HG03066 (cell line): Measurements from ENCODE around the gene ALG3.
A peak's percentile ranks its signal among the peaks of the same experiment; 100 is the strongest.

Experiments
- ATAC-seq: cut with Tn5 transposase; IDR thresholded peaks from one replicate; pipeline ENCODE4 v1.9.1; 2021; ENCODE audit warnings: low read depth; ENCODE audit not compliant: unreplicated experiment

The ALG3 gene

DNA sequence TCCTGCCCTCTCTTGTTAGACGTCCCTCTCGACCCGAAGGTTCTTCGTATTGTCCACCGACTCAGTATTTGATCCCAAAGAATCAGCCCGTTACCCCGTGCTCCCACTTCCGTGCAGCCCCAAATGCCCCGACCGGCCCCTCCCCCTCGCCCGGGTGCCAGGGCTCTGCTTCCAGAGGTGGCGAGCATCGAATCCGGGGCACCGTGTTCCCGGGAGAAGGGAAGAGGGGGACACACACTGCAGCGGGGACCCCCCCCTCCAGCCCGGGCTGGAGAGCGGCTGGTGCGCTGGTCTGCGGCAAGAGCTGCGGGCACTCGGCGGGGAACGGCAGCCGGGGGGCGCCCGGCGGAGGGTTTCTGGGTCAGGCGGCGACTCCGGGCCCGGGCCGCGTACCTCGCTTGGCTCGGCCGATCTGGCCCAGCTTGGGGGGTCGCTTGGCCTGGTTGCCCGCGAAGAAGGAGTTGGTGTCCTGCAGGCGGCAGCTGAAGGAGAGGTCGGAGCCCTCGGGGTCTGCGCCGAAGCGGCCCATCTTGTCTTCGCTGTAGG is 12.0 kb upstream of the ALG3 start:
- no peak for ATAC-seq

DNA sequence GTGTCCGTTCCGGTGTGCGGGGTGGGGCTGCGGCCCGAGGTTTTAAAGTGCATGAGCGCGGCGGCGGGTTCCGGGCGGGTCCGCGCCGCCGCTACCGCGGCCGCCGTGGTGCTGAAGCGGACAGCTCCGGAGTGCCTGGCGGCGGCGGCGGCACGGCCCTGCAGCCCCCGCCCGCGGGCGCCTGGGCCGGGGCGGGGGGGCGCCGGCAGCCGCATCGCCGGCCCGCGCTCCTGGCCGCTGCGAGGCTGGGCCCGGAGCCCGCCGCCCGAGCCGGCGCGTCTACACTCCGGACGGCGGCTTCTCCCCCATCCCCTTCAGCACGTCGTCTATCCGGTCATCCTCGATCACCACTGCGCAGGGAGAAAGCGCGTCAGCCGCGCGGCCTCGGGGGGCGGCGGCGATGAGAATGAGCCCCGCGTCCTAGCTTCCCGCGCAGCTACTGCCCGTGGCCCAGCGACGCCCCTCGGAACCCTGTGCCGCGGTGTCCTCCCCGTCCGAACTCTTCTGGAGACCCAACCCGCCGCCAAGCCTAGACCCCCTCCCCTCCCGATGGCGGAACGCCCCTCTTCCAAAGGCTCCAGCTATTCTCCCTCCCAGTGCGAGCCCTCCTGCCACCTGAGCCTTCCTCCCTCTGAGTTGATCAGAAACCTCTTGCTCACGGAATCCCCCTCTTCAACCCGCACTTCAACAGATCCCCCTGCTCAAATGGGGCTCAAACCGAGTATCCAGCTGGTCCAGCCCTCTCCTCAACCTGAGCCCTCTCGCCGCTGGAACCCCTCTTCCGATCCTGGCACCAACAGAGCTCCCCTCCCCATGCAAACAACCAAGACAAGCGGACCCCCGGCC is 11.3 kb upstream of the ALG3 start:
- no peak for ATAC-seq

DNA sequence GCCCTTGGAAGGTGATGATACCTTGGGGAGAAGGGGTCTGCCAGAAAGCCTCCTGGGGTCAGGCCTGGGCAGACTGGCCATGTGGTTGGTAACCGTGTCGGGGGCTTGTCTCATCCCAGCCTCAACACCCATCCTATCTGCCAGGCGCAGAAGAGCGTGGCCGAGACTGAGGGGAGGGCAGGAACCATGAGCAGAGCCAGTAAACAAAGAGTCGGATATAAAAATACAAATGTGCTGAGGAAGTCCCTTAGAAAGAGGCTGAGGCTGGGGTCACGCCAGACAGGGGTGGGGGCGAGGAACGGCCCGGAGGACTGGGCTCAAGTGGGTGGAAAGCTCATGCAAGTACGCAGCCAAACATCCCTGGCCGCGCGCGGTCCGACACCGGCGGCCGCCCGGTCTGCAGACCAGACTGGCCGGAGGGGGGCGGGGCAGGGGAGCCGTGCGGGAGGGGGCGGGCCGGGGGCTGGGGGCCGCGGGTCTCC is 10.7 kb upstream of the ALG3 start:
- no peak for ATAC-seq

DNA sequence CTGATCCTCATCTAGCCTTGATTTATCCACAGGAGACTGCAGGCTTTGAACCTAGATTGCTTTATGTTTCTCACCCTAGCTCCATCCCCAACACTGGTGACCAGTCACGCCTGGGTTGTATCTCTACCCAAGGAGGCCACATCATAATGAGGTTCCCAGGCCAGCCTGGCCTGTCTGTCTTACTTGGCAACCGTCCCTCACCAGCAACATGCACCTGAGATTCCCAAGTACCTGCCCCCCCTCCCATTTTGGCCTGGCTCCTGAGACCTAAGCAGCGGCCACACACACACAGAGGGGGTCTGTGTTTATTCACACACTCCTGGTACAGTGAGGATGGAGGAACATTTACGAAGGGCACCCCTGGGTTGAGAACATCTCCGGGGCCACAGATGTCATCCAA is 10.2 kb upstream of the ALG3 start:
- ATAC-seq = no peak

DNA sequence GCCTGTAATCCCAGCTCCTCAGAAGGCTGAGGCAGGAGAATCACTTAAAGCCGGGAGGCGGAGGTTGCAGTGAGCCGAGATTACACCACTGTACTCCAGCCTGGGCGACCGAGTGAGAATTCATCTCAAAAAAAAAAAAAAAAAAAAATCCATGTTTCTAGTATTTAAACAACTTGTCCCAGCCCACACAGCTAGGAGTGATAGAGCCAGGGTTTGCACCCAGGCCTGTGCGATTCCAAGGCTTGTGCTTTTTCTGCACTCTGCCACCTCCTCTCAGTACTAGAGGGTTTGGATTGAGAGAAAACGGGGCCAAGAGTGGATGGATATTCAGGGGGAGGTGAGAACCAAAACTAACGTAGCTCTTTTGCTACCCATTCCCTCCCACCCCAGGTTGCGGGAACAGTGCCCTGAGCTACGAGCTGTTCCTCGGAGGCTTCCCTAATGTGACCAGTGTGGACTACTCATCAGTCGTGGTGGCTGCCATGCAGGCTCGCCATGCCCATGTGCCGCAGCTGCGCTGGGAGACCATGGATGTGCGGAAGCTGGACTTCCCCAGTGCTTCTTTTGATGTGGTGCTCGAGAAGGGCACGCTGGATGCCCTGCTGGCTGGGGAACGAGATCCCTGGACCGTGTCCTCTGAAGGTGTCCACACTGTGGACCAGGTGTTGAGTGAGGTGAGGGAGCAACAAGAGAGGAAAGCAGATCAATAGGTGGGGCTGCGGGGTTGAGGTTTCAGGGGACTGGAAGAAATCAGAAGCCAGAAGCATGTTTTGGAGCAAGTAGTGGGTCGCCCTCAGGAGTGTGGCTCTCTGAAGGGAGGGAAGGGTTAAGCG is 8.5 kb upstream of the ALG3 start:
- ATAC-seq = no peak

DNA sequence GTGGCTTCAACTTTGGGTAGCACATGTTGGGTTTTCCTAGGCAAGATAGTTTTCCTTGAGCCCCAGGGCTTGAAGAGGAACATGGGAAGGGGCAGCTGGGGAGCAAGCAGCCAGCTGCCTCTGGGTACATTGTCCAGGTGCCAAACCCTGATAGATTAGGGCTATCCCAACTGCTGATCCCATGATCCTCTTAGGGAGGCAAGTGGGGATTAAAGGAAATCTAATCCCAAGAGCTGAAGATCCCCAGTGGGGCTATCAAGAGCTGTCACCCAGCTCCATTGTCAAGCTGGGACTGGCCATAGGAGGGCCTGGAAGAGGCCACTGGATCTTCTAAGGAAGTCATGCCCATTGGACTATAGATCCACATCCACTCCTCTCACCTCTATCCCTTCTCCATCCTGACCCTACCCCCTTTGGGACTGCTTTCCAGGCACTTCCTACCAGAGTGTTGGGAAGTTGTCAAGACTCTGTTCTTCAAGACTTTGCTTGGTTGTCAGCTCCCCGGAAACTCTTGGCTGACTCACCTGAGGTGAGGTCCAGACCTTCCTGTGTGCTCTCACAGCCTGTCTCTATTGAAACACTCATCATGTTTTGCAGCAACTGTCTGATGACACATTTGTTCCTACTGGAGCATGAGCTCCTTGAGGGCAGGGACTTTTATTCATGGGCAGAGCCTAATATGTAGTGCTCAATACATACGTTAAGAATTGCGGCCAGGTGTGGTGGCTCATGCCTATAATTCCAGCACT is 6.7 kb upstream of the ALG3 start:
- no peak for ATAC-seq

DNA sequence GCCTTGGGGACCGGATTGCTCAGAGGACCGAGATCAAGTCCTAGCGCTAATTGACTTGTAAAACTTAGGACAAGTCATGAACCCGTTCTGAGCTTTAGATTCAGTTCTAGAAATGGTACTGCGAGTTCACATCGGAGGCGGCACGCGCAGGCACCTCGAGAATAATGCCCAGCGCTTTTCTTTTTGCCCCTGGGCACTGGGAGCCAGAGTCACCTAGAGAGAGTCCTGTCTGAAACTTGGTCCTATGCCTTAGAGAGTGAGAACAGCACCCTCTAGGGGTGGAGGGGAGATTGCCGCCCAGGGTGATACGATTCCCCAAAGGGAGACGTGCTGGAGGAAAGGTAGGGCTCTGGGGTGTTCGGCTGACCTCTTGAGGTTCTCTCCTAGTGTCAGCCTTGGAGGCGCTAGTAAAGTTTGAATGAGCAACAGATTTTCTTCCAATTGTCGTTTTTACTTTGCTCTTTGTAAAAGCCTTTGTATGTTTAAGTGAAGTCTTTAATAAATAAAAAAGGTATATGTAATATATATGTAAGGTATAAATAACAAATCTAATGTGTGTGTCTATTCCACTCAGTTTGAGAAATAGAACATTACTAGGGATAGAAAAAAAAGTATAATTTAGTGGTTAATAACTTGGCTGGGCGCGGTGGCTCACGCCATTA is 1.5 kb upstream of the ALG3 start:
- peak; percentile 61 for ATAC-seq

DNA sequence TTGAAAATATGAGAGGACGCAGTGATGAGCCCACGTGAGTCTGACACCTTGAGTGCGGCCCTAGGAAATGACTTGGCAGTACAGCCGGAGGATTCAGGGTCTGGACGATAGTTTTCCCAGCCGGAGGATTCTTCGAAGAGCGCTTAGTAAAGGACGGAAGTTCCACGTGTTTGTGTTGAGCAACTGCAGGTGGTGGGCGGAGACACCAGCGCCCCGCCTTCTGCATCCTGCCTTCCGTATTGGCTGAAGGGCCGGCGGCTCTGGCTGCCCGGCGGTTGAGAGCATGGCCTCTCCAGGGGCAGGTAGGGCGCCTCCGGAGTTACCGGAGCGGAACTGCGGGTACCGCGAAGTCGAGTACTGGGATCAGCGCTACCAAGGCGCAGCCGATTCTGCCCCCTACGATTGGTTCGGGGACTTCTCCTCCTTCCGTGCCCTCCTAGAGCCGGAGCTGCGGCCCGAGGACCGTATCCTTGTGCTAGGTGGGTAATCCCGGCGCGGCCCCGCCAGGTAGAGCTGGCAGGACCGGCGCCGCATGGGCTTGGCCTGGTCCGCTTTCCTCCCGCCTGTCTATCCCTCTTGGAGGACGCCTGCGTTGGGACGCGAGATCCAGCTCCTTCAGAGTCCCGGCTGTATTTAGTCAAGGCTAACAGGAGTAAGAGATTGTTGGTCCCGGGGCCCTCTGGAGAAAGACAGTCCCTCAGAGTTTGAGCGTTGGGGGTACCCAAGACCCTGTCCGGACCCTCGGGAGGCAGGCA is 827 bp upstream of the ALG3 start, which contains the start of gene EEF1AKMT4:
Gene EEF1AKMT4, plus strand, starts transcription at position 261 of the 755 bp plus-strand sequence. Its CDS starts 23 bp downstream, at position 284.
- peak; percentile 89 for ATAC-seq

DNA sequence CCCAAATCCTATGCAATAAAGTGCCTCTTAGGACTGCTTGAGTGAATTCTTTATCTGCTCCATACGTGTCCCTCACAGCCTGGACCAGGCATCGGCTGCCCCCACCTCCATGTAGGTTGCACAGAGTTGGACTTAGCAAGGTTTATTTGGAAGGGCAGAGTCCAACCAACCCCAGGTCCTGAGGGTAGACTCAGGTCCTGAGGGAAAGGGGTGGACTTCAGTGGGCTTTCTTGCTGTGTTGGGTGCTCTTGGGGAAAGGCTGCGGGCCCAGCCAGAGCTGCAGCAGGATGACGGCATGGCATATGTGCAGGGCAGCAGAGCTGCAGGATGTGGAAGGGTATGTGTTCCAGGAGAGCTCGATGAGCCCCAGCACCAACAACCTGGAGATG is 6.5 kb downstream of the ALG3 start:
- no peak for ATAC-seq

DNA sequence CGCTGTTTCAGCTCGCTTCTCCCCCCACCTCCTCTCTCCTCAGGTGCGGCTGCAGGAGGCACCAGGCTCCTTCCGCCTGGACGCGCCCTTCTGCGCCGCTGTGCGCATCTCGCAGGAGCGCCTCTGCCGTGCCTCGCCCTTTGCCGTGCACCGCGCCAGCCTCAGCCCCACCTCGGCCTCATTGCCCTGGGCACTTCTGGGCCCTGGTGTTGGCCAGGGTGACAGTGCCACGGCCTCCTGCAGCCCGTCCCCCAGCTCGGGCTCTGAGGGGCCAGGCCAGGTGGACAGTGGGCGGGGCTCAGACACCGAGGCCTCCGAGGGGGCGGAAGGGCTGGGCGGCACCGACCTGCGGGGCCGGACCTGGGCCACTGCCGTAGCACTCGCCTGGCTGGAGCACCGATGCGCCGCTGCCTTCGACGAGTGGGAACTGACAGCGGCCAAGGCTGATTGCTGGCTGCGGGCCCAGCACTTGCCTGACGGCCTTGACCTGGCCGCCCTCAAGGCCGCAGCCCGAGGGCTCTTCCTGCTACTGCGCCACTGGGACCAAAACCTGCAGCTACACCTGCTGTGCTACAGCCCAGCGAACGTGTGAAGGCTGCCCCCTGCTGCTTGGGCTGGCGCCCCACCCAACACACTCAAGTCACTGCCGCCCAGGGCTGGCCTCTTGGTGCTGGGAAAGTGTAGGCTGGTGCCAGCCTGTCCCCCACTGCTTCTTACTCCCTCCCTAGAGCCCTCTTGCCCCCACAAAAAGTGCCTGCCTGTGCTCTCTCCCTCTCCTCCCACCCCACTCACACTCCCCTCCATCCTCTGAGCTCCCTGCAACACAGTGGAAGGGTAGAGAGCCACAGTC is 7.1 kb downstream of the ALG3 start:
- ATAC-seq = no peak

DNA sequence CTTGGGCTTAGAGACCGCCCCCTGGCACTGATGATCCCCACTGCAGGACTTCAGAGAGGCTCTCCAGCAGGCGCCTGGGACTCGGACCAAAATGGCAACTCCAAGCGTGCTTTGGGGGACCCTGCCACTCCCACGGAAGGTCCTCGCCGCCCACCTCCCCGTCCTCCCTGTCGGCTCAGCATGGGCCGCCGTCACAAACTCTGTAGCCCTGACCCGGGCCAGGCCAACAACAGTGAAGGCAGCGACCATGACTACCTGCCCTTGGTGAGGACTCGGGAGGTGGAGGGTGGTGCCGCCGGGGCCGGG is 7.7 kb downstream of the ALG3 start:
- no peak for ATAC-seq

DNA sequence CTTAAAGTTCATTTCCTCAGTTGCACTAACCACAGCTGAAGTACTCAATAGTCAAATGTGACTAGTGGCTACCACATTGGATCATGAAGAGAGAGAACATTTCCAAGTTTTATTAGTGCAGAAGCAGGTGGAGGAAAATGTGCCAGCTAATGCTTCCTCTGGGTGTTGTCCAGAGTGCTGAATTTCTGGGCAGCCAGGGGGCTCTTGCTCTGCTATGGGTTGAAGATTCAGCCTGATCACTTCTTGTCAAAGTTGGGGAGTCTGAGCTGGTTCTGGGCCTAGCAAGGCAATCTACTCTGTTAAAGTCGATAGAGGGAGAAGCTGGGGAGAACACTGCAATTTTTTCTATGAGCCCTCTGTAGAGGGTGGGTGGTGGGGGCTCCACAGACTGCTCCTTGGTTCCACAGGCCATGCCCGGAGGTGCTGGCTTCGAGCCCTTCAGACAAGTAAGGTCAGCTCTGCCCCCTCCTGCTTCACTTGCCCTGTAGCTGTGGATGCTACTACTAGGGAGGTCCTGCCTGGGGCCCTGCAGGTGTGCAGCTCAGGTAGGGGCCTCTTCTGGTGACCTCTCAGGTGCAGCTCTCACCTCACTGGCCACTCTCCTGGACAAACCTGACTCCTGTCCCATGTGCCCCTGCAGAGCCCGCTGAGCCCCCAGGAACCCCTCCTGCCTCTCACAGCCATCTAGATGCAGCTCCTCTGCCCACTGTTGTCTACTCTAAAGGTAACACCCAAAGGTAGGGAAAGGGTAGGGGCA is 8.2 kb downstream of the ALG3 start:
- ATAC-seq = no peak

DNA sequence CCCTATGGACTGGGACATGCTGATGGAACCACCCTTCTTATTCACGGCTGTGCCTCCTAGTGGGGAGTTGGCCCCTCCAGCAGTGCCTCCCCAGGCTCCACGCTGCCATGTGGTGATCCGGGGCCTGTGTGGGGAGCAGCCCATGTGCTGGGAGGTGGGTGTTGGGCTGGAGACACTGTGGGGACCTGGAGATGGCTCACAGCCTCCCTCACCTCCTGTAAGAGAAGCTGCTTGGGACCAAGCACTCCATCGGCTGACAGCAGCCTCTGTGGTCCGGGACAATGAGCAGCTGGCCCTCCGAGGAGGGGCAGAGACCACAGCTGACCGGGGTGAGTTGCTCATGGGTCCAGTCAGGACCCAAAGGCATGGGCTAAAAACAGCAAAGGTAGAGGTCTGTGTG is 9.1 kb downstream of the ALG3 start:
- no peak for ATAC-seq

DNA sequence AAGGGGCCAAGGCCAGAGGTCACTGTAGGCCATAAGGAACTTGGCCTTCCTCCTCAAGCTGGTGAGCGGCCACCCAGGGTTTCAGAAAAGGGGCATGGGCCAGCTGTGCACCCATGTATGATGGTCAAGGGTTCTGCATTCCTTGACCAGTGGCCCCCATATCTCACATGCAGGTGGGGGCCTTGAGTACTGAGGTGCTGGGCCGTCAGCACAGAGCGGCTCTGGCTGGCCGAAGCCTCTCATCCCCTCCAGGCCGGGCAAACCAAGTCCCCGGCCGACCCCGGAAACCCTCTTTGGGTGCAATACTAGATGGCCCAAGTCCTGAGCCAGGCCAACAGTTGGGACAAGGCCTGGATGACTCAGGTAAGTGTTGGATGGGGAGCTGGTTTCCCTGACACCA is 9.5 kb downstream of the ALG3 start:
- no peak for ATAC-seq

DNA sequence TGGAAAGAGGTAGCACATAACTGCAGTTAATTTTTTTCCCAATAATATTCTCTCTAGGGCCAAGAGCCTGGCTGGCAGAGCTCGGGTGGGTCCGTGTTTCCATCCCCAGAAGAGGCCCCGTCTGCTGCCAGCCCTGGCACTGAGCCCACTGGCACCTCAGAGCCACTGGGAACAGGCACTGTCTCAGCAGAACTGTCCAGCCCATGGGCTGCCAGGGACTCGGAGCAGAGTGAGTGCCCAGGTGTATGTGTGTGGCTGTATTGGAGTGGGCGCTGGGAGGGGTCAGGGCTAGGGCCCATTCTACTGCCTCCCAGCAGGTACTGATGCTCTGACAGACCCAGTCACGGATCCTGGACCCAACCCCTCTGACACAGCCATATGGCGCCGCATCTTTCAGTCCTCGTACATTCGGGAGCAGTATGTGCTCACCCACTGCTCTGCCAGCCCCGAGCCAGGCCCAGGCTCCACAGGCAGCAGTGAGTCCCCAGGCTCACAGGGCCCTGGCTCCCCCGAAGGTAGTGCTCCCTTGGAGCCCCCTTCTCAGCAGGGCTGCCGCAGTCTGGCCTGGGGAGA is 10.4 kb downstream of the ALG3 start:
- no peak for ATAC-seq

DNA sequence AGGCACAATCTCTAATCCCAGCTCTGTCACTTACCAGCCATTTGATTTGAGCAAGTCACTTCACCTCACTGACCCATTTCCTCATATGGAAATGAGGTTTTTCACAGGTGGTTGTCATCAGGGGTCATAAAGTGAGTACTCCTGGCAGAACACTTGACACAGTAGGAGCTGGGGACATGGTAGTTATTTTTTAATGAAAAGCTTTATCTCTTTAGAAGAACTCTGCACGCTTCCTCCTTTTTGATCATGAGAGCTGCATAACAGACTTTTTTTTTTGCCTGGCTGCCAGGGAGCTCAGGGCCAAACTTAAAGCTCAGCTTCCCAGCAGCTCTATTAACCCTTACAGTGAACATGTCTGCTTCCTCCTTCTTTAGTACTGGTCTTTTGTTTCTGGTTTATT is 11.0 kb downstream of the ALG3 start:
- no peak for ATAC-seq

DNA sequence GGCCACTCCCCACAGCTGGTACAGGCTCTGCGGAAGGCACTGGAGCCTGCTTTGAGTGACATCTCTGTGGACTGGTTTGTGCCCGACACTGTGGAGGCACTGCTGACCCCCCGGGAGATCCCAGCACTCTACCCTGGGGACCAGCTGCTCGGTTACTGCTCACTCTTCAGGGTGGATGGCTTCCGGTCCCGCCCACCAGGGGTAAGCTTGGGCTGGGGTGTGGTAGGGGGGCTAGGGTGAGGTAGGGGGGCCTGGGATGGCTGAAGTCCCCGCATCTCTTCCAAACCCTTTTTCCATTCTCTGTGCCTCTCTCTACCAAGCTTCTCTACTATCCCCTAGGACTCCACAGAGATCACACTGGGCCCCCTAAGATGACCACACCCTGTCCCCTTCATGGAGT is 11.6 kb downstream of the ALG3 start:
- ATAC-seq = no peak

DNA sequence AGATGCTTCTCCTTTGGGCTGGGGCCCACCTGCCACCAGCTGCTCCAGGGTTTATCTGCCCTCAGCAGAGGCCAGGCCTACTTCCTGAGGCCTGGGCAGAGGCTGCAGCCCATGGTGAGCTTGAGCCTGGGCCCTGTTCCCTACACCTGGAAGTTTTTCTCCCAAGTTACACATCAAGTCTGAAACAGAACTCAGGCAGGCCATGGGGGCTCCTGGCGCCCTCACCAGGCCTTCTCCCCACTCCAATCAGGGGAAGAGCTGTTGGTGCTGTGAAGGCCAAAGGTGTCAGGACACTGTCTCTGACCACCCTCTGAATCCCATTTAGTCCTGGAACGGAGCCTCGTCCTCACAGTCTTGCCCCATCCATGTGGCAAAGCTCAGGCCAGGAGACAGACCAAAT is 12.1 kb downstream of the ALG3 start:
- no peak for ATAC-seq
